Measurements from ENCODE around the gene PAK5. TPM values are rescaled to one million over a fixed set of nuclear protein-coding genes. Genes with fewer than 3 reads are reported as not detected.

The PAK5 gene
- polyA plus RNA-seq (2012; ENCODE audit: missing spikeins), result not detected

DNA sequence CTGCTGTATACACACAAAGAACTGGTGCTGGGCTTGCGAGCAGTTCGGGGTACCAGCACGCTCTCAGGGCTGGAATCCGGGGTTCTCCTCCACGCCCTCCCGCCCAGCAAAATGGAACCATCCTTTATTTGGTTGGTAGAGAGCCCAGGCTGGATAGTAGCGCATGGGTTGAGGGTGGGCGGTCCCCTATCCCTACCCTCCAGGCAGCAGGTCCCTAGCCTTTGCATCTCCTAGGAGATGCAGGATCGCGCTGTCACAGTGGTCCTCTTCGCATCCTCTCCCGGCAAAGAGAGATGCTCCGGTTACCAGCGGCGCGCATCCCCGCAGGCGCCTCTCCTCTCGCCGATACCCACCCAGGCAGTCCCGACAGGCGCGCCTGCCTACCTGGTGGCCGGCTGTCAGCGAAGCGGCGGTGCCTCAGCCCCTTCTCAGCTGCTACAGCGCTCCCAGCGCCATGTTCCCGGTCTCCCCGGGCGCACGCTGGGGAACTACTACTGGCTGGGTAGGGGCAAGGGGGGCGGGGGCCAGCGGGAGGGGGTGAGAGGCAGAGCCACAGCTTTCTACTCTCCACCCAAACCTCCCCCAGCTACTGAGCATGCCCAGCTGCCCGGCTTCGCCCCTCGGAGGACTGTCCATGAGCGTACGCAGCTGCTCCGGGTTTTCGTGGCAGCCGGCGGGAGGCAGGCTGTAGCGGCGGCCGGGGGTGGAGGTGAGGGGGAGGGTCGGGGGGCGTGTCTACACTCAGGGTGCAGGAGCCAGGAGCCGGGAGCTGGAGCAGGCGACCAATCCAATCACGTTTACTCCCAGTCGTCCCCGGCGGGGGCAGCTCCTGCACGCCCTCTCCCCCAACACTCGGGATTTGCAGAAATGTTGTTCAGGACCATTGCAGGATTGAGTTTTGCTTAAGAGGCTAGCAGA lies at the start of gene PAK5:
Gene PAK5, minus strand, starts transcription at position 699 of the 918 bp plus-strand sequence. CDS start 194,748 bp downstream, outside the sequence.
- no peak for TF ChIP-seq POLR2A (IDR thresholded peaks at IDR 0.05; ENCODE audit: low read depth, low read length)
- no peak for TF ChIP-seq POLR2AphosphoS5 (IDR thresholded peaks at IDR 0.05; ENCODE audit: low read depth, low read length)
- no peak for TF ChIP-seq TAF1 (IDR thresholded peaks at IDR 0.05; ENCODE audit: borderline replicate concordance, low read depth, low read length)
- FAIRE-seq, result no peak

DNA sequence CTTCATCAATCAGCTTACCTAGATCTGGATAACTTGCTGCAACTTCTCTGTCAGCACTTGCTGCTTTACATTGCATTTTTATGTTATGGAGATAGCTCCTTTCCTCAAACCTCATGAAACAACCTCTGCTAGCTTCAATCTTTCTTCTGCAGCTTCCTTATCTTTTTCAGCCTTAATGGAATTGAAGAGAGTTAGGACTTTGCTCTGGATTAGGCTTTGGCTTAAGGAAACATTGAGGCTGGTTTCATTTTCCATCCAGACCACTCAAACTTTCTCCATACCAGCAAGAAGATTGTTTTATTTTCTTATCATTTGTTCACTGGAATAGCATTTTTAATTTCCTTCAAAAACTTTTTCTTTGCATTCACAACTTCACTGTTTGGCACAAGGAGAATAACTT lies 48.8 kb upstream of the PAK5 start:
- FAIRE-seq (no peak), DNase-seq (ENCODE audit: insufficient read length) (no peak)
- TF ChIP-seq POLR2A (IDR thresholded peaks at IDR 0.05; ENCODE audit: low read depth, low read length) (no peak), POLR2AphosphoS5 (IDR thresholded peaks at IDR 0.05; ENCODE audit: low read depth, low read length) (no peak), TAF1 (IDR thresholded peaks at IDR 0.05; ENCODE audit: borderline replicate concordance, low read depth, low read length) (no peak)

More for the DNA sequence above, at the start of gene PAK5:
- DNase-seq (ENCODE audit: insufficient read length), result no peak

GRCh38 chr20:9886227-9886626 lies 47.4 kb upstream of the PAK5 start:
- FAIRE-seq (no peak), DNase-seq (ENCODE audit: insufficient read length) (no peak)
- TF ChIP-seq POLR2AphosphoS5 (IDR thresholded peaks at IDR 0.05; ENCODE audit: low read depth, low read length) (no peak), POLR2A (IDR thresholded peaks at IDR 0.05; ENCODE audit: low read depth, low read length) (no peak), TAF1 (IDR thresholded peaks at IDR 0.05; ENCODE audit: borderline replicate concordance, low read depth, low read length) (no peak)

DNA sequence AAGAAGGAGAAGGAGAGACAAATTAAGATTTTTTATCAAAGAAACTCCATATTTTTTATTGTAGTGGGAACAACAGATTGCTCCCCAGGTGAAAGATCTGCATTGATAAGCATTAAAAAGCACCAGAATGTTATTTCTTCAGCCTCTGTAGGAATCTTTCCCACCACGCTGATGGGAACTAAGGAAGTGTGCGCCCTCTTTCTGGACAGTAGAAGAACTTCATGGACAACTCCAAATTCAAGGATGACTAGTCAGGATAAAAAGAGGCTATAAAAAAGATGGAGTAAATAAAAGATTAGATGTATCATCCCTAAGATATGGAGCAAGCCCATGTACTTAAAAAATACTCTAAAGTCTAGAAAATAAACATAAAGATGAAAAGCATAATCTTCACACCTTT lies 45.8 kb upstream of the PAK5 start:
- TF ChIP-seq POLR2AphosphoS5 (IDR thresholded peaks at IDR 0.05; ENCODE audit: low read depth, low read length) (no peak), TAF1 (IDR thresholded peaks at IDR 0.05; ENCODE audit: borderline replicate concordance, low read depth, low read length) (no peak), POLR2A (IDR thresholded peaks at IDR 0.05; ENCODE audit: low read depth, low read length) (no peak)
- no peak for DNase-seq (ENCODE audit: insufficient read length)
- FAIRE-seq, result no peak

GRCh38 chr20:9884061-9884460 lies 45.2 kb upstream of the PAK5 start:
- FAIRE-seq, result no peak
- DNase-seq (ENCODE audit: insufficient read length), result no peak
- TF ChIP-seq POLR2A (IDR thresholded peaks at IDR 0.05; ENCODE audit: low read depth, low read length) (no peak), TAF1 (IDR thresholded peaks at IDR 0.05; ENCODE audit: borderline replicate concordance, low read depth, low read length) (no peak), POLR2AphosphoS5 (IDR thresholded peaks at IDR 0.05; ENCODE audit: low read depth, low read length) (no peak)

DNA sequence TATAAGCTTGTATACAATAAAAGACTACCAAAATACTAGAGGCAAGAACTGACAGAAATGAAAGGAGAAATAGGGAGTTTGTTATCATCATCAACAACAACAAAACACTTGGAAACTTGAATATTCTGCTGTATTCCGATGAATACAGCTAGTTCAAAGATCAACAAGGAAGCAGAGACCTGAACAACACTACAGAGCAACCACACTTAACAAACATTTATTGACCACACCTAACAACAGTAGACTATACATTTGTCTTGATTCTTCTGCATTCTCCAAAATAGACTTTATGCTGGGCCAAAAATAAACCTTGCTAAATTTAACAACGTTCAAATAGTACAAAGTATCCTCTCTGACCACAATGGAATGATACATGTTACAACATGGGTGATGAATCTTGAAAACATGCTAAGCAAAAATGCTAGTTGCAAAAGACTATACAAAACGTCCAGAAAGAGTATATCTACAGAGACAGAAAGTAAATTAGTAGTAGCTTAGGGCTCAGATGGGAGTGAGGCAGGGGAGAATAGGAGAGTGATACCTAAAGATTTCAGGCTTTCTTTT lies 39.1 kb upstream of the PAK5 start:
- FAIRE-seq (no peak), DNase-seq (ENCODE audit: insufficient read length) (no peak)
- TF ChIP-seq TAF1 (IDR thresholded peaks at IDR 0.05; ENCODE audit: borderline replicate concordance, low read depth, low read length) (no peak), POLR2A (IDR thresholded peaks at IDR 0.05; ENCODE audit: low read depth, low read length) (no peak), POLR2AphosphoS5 (IDR thresholded peaks at IDR 0.05; ENCODE audit: low read depth, low read length) (no peak)

DNA sequence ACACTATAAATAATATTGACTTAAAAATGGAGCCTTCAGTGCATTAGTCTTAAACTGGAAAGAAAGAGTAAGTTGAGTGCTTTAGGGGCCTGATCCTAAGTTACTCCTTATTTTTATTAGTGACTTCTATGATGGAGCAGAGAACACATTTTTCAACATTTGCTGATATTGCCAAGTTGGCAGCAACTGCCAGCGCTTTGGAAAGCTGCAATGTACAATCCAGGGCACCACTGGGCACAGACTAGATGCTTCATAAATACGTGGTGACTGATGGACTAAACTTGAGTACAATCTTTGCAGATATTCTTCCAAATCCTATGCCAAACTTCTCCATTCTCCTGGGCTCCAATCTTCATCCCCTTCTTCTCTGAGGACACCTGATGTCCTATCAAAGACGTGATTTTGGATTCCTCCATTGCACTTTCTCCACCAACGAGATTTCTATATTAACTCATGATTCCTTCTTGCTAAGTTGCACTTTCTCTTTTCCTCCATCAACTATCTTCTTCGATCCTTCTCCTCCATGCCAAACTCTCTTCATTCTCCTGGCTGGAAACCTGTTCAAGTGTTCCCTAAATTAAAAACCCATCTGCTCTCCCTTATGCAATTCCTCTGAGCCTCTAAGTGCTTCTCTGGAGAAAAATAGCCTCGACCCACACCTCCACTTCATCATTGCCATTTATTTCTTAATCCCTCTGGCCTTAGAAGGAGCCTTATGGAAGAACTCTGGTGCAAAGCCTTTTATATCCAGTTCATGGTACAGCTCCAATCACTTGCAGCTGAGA lies 28.5 kb upstream of the PAK5 start:
- no peak for FAIRE-seq
- no peak for DNase-seq (ENCODE audit: insufficient read length)
- TF ChIP-seq TAF1 (IDR thresholded peaks at IDR 0.05; ENCODE audit: borderline replicate concordance, low read depth, low read length) (no peak), POLR2AphosphoS5 (IDR thresholded peaks at IDR 0.05; ENCODE audit: low read depth, low read length) (no peak), POLR2A (IDR thresholded peaks at IDR 0.05; ENCODE audit: low read depth, low read length) (no peak)

GRCh38 chr20:9852566-9852965 lies 13.7 kb upstream of the PAK5 start:
- TF ChIP-seq TAF1 (IDR thresholded peaks at IDR 0.05; ENCODE audit: borderline replicate concordance, low read depth, low read length) (no peak), POLR2AphosphoS5 (IDR thresholded peaks at IDR 0.05; ENCODE audit: low read depth, low read length) (no peak), POLR2A (IDR thresholded peaks at IDR 0.05; ENCODE audit: low read depth, low read length) (no peak)
- DNase-seq (ENCODE audit: insufficient read length), result no peak
- no peak for FAIRE-seq

- DNase-seq (ENCODE audit: insufficient read length) (no peak), FAIRE-seq (no peak)
- TF ChIP-seq POLR2AphosphoS5 (IDR thresholded peaks at IDR 0.05; ENCODE audit: low read depth, low read length) (no peak), TAF1 (IDR thresholded peaks at IDR 0.05; ENCODE audit: borderline replicate concordance, low read depth, low read length) (no peak), POLR2A (IDR thresholded peaks at IDR 0.05; ENCODE audit: low read depth, low read length) (no peak)
Observed at GRCh38 chr20:9839626-9840025, 750 bp upstream of the PAK5 start.

DNA sequence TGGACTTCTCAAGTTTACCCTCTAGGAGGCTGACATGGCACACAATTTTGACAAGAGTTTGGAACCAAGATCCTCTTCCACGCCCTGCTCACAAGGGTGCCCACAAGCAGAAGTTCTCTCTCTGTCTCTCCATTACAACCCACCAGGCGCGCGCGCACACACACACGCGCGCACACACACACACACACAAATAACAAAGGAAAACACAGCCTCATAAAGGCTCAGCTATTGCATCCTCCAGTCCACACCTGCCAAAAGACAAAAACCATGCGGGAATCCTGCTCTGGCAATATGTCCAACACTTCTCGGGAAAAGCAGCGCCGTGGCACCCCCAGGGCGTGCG lies 870 bp downstream of the PAK5 start:
- DNase-seq (ENCODE audit: insufficient read length), result no peak
- no peak for FAIRE-seq
- no peak for TF ChIP-seq POLR2A (IDR thresholded peaks at IDR 0.05; ENCODE audit: low read depth, low read length)
- no peak for TF ChIP-seq TAF1 (IDR thresholded peaks at IDR 0.05; ENCODE audit: borderline replicate concordance, low read depth, low read length)
- TF ChIP-seq POLR2AphosphoS5 (IDR thresholded peaks at IDR 0.05; ENCODE audit: low read depth, low read length), result no peak

DNA sequence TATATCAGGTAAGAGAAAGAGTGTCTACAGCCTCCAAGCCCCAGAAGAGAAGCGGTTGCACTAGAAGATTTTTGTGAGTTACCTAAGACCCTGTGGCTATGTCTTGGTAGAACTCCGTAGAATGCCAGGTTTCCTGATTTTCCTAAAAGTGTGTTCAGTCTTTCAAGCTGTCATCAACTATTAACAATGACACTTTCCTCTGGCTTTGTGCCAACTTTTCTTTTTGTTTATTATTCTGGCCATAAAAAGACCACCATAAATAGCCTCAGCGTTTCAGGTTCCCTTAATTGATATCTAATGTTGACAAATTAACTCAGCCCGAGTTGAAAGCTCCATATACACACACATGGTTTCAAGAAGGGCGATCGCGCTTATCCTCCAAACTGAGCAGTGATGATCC lies 1.2 kb downstream of the PAK5 start:
- no peak for DNase-seq (ENCODE audit: insufficient read length)
- FAIRE-seq, result no peak
- TF ChIP-seq TAF1 (IDR thresholded peaks at IDR 0.05; ENCODE audit: borderline replicate concordance, low read depth, low read length) (no peak), POLR2A (IDR thresholded peaks at IDR 0.05; ENCODE audit: low read depth, low read length) (no peak)
